GM12801 (cell line): ENCODE results near the gene C1orf198.

Experiments
- TF ChIP-seq, protein P1 (sequence below): IDR thresholded peaks from one replicate; pipeline ENCODE4 v1.5.1; 2011; ENCODE audit warnings: control low read depth; ENCODE audit not compliant: insufficient read length; ENCODE audit errors: extremely low read depth

C1orf198 gene

DNA sequence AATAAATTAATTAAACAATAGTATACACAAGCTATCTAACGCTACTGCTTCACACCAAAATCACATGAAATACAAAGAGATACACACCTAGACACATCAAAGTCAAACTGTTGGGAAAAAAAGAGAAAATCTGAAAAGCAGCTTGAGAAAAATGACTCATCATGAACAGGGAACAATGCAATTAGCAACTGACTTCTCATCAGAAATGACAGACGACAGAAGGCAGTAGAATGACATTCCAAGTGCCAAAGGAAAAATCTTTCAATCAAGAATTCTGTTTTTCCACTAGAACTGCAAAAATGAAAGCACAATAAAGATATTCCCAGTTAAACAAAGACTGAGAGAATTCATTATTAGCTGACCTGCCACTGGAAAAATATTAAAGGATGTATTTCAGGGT is 63.9 kb downstream of the C1orf198 start:
- TF ChIP-seq, protein P1, sequence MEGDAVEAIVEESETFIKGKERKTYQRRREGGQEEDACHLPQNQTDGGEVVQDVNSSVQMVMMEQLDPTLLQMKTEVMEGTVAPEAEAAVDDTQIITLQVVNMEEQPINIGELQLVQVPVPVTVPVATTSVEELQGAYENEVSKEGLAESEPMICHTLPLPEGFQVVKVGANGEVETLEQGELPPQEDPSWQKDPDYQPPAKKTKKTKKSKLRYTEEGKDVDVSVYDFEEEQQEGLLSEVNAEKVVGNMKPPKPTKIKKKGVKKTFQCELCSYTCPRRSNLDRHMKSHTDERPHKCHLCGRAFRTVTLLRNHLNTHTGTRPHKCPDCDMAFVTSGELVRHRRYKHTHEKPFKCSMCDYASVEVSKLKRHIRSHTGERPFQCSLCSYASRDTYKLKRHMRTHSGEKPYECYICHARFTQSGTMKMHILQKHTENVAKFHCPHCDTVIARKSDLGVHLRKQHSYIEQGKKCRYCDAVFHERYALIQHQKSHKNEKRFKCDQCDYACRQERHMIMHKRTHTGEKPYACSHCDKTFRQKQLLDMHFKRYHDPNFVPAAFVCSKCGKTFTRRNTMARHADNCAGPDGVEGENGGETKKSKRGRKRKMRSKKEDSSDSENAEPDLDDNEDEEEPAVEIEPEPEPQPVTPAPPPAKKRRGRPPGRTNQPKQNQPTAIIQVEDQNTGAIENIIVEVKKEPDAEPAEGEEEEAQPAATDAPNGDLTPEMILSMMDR, result no peak

- TF ChIP-seq, protein P1, result no peak
These were observed 67.2 kb downstream of the C1orf198 start for GRCh38 chr1:230800891-230801840.

- TF ChIP-seq, protein P1, result no peak
These were observed 69.8 kb downstream of the C1orf198 start for GRCh38 chr1:230798491-230798890.

GRCh38 chr1:230797942-230798365 is 70.4 kb downstream of the C1orf198 start:
- TF ChIP-seq, protein P1, result no peak

- TF ChIP-seq, protein P1, result no peak
These were observed 70.9 kb downstream of the C1orf198 start for GRCh38 chr1:230797376-230797920.

DNA sequence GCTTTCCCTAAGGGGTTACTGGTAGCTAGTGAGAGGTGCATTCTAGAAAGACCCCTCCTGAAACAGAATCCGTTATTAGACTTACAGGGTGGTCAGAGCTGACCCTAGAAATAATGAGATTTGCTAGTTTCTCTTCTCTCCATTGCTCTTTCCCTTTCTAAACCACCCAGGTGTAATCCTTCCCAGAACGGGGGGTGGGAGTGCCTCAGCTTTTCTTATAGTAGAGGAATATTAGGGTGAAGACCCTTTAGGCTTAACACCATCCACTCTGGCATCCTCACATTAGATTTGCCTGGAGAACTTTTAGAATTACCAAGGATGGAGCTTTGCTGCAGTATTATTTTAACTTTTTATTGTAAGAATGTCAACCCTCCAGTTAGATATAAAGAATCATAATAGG is 71.7 kb downstream of the C1orf198 start:
- TF ChIP-seq, protein P1, result no peak

- TF ChIP-seq, protein P1, result no peak
These were observed 73.3 kb downstream of the C1orf198 start for GRCh38 chr1:230794871-230795605.
